ENCODE data around the gene ITIH5.

Gene ITIH5

DNA sequence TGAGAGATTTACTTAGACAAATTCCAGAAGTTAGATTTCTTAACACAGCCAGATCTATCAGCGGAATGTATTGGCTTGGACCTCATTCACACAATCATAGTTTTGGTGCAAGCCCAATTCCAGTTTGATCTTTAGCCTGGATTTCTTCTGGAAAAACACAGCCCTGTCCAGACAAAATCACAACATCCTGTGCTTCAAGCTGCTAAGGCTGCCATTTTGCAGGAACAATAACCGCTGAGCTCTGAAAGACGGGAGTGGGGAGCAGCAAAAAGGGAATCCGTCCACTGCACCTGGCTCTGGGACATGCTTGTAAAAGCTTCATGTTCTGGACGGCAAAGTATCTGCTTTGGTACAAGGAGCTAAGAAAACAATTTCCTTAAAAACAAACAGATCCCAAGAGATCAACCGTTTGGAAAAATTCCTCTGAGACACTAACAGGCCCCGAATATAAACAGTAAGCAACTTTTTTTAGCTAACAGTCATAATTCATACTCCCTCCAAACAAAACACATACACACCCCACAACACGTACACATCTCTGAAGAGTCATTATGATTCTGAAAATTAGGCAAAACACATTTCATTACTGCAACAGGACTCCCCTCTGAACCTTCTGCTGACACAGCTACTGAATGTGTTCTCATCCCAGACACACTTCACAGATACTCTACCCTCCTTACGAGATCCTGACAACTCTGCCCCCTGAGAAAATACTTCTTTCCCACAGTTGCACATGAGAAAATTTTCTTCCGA lies 32.4 kb downstream of the ITIH5 start:
- DNase-seq = no peak

- no peak for DNase-seq
Measured at GRCh38 chr10:7626283-7626682, 40.5 kb downstream of the ITIH5 start.

GRCh38 chr10:7625836-7626235 lies 40.9 kb downstream of the ITIH5 start:
- DNase-seq = no peak

GRCh38 chr10:7625009-7625408 lies 41.8 kb downstream of the ITIH5 start:
- no peak for DNase-seq

- peak in 1 of 56 donors; percentile 5 for DNase-seq
Measured at GRCh38 chr10:7622969-7623368, 43.8 kb downstream of the ITIH5 start.

DNA sequence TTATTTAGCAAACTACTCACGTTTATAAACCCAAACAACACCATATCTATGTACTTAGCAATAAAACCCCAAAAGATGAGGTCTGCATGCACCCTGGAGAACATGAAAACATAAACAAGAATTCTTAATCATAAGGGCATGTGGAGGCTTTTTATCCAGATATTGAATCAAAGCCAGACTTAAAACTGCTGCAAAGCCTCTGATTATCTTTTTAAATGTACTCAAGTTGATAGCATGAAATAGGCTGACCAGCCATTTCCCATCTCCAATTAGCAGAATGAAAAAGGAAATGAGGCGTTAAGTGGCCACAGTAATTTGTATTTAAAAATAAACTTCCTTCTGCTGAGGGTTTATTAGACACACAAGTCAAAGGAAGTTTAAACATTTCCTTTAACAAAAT lies 48.3 kb downstream of the ITIH5 start:
- DNase-seq = no peak

- DNase-seq = no peak
Measured at GRCh38 chr10:7611909-7612308, 54.9 kb downstream of the ITIH5 start.

- DNase-seq = peak in 3 of 56 donors; percentile 7 to 18 (median 9)
Measured at GRCh38 chr10:7610651-7611389, 55.9 kb downstream of the ITIH5 start.

GRCh38 chr10:7610026-7610425 lies 56.7 kb downstream of the ITIH5 start:
- DNase-seq = no peak

GRCh38 chr10:7609556-7609955 lies 57.2 kb downstream of the ITIH5 start:
- DNase-seq = no peak

GRCh38 chr10:7608001-7608400 lies 58.8 kb downstream of the ITIH5 start:
- no peak for DNase-seq

GRCh38 chr10:7606951-7607404 lies 59.8 kb downstream of the ITIH5 start:
- no peak for DNase-seq

- DNase-seq = no peak
Measured at GRCh38 chr10:7605565-7606295, 61.0 kb downstream of the ITIH5 start.

GRCh38 chr10:7601023-7601656 lies 65.6 kb downstream of the ITIH5 start:
- DNase-seq = no peak

DNA sequence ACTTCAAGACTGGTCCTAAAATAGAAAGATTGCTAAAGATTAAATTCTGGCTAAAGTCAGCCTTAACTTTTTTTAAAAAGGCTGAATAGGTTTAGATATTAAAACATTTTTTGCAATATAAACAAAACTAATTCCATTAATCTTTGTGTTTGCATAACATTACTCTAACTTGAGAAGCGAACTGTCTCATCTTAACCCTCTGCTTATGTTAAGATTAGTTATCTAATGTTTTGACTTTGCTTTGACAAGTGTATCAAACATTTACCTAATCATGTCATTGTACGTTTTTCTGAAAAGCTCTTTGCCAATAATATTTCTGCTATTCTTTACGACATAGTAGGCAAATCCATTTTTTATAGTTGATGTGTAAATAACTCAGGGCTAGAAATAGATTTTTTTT lies 68.0 kb downstream of the ITIH5 start:
- DNase-seq = no peak

DNA sequence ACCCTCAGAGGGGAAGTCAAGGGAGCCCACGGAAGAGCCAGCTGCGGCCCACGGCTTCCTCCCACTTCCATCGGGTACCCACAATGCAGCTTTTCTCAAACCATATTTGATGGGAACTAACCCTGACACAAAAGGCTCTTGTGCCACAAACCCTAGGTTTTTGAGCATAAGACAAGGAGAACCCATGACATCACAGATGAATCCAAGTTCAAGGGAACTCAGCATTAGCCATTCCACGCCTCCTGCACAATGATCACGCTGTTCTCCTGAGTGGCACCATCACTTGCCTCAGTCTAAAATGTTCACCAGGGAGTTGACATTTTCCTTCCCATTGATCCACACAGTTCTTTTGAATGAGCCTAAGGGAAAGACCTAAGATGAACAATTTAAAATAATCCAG lies 70.4 kb downstream of the ITIH5 start:
- no peak for DNase-seq

DNA sequence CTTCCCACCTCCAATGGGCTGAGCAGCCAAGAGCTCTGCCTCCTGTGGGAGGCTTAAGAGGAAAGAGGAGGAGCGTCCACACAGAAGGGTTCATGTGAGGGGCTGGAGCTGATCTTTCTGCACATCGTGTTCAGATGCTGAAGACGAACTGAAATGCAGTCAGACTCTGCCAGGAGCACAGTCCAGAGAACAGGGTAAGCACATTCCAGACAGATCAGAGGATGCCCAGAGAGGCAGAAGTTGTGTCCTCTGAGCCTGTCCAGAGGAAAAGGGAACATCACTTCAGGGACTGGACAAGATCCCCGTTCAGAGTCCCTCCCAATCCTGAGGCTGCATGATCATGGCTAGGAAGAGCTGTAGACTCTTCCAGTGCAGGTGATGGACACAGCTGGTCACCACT lies 72.9 kb downstream of the ITIH5 start:
- no peak for DNase-seq

DNA sequence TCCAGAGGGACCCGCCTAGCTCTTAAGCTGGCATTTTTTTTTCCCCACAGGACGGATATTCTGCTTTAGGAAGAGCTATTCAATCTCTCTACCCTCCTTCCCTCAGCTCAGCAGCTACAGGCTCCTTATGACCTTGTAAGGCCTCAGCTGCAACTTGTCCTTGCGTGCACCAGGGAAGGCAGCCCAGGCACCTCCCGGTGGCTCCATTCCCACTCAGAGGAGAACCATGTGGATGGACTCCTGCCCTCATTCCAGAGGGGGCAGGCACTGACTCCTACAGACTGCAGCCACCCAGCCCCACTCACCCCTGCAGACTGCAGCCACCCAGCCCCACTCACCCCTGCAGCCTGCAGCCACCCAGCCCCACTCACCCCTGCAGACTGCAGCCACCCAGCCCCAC lies 73.7 kb downstream of the ITIH5 start:
- peak in 12 of 56 donors; percentile 3 to 49 (median 18) for DNase-seq

GRCh38 chr10:7592627-7593026 lies 74.1 kb downstream of the ITIH5 start:
- DNase-seq = no peak

- no peak for DNase-seq
Measured at GRCh38 chr10:7590271-7590670, 76.5 kb downstream of the ITIH5 start.

GRCh38 chr10:7589748-7590147 lies 77.0 kb downstream of the ITIH5 start:
- no peak for DNase-seq

GRCh38 chr10:7587865-7588188 lies 78.9 kb downstream of the ITIH5 start:
- DNase-seq = no peak
